Measurements from ENCODE around the gene OBSCN.

OBSCN gene

DNA sequence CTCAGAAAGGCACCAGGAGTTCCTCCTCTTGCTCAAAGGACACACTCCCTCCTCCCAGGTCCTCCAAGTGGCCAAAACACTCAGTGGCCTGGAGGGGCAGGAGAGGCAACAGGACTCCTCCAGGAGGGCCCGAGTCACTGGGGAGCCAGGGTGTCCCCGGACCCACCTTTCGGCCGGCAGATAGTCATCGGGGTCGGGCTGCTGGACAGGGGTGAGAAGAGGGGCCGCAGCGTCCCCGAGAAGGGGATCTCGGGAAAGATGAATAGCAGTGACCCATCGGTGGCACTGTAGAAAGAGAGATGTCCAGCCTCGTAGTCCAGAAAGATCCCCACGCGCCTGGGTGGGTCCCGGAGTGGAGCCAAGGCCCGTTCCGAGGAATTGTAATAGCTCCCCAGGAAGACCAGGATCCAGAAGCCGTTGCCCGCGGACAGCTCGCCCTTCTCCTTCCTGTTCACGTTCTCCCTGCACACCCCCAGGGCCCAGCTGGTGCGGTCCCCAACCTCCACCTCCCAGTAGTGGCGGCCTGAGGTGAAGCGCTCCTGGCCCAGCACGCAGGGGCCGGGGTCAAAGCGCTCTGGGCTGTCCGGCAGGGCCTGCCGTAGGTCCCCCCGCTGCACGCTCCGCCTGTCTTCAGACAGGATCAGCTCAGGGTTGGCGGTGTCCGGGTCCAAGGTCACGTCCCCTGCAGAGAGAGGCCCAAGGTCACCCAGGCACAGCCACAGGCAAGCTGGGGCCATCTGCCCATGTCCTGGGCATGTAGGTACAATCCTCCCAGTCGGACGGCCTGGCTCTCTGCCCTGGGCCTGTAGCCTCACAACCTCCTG, 186.9 kb downstream of the OBSCN start:
- no peak for DNase-seq

GRCh38 chr1:228396770-228397662, 189.2 kb downstream of the OBSCN start:
- no peak for DNase-seq

GRCh38 chr1:228397966-228398365, 190.1 kb downstream of the OBSCN start:
- no peak for DNase-seq

DNA sequence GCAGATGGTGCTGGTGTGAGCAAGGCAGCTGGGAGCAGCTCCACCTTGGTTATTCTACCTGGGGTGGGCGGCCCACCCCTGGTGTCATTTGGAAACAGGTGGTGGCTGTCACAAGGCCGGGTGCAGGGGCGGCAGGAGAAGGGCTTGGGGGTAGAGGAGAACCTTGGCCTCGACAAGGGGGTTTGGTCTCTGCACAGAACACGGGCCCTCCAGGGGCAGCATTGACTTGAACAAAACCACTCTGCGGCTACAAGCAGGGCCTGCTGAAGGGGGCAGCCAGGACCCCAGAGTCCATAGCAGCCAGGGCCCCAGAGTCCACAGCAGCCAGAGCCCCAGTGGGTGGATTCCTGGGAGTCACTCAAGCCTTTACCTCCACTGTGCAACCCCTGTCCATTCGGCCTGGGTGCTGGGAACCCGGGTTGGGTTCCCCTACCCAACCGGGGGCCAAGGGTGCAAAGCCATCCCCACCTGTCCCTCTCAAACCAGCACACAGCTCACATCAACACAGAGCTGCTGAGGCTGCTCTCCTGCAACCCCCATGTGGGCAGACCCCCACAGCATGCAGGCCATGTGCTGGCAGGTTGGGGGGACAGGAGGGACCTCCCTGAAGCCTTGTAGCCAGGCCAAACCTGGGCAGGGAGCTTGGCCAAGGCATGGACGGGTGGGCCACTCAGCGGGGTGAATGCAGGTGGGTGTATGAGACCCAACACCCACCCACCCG, 191.1 kb downstream of the OBSCN start:
- DNase-seq, result no peak

GRCh38 chr1:228399531-228400236, 191.8 kb downstream of the OBSCN start:
- no peak for DNase-seq

GRCh38 chr1:228400237-228400651, 192.4 kb downstream of the OBSCN start:
- DNase-seq, result no peak

DNA sequence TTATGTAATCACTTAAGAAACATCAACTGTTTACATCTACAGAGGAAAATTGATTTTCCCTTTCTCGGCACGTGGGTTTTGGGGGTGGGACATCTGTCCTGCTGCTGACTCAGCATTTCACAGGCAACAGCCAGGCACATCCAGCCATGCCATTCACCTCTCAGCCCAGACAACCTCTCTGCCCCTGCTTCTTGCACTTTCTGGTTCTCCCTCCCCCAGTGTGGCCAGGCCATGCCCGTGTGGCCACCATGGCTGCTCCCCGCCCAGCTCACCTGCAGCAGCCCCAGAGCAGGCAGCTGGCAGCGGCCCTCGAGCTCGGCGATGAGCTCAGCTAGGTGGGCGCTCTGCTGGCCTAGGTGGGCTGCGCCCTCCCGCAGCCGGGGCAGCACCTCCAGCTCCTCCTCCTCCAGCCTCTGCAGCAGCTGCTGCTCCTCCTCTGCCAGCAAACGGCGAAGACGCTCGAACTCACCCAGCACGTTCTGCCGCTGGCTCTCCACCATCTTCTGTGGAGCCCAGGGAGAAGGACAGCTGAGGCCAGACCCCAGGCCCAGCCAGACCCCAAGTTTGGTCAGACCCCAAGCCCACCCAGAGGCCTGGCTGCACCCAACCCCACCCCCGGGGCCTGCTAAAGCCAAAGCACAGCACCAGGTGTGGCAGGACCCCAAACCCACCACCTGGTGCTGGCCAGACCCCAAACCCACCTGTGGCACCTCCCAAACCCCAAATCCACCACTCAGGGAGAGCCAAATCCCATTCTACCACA, 193.0 kb downstream of the OBSCN start:
- no peak for DNase-seq

DNA sequence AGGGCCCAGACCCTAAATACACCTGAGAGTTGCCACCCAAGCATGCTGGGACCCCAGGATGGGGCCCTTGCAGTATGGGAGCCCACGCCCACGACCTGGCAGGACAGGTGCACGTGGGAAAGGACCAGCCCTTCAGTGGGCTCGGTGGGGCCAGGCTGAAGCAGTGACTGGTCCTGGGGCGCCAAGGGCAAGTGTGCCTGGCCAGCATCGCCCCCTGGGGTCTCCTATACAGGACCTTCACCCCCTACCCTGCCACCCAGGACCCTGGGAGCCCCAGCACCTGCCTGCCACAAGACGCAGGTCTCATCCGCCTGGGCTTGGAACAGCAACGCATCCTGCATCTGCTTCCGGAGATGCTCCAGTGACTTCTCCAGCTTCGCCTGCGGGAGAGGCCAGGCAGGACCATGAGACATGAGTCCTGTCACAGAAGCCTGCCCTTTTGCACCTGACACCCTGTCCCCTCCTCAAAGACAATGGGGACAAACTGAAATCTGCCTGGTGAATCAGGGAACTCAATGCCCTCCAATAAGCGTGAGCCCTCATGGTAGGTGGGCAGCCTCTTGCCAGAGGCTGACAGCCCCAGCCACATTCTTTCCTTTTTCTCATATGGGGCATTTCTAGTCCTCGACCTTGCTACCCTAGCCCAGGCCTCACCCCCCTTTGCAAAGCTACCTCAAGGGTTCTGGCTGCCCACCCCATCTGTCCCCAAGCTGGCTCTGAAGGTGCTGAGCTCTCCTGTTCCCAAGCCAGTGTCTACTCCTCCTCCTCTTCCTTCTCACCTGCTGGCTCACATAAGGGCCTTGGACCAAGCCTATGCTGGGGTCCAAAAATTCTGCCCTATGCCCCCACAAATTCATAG, 194.2 kb downstream of the OBSCN start:
- DNase-seq, result no peak

GRCh38 chr1:228402641-228403025, 194.8 kb downstream of the OBSCN start:
- no peak for DNase-seq

DNA sequence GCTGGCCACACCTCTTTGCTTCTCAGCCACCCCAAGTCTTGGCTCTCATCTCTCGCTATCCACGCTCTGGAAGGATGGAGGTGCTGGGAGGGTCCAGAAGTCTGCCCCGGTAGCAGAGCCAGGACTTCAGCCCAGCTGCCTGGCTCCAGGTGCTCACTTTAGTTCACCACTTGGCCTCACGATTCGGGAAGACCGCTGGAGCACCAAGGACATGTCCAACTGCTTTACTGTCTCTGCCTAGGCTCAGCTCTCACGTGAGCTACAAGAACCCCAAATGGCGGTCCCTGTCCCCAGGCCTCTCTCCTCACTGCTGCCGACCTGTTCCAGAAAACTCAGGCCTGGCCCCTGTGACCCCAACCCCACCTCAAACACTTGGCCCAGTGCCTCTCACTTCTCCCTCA, 195.4 kb downstream of the OBSCN start:
- no peak for DNase-seq

- DNase-seq, result no peak
Observed at GRCh38 chr1:228404107-228404720, 196.4 kb downstream of the OBSCN start.

GRCh38 chr1:228405200-228405978, 197.5 kb downstream of the OBSCN start:
- no peak for DNase-seq

DNA sequence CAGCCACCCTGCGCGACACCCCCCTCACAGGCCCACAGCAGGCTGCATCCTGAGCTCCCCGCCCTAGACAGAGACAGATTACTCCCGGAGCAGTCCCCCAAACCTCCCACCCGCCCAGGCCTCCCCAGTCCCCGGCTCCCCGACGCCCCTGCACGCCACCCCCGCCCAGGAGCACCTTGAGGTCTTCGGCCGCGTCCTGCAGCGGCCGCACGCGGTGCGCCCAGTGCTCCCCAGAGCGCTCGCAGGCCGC, 198.1 kb downstream of the OBSCN start:
- DNase-seq, result no peak

DNA sequence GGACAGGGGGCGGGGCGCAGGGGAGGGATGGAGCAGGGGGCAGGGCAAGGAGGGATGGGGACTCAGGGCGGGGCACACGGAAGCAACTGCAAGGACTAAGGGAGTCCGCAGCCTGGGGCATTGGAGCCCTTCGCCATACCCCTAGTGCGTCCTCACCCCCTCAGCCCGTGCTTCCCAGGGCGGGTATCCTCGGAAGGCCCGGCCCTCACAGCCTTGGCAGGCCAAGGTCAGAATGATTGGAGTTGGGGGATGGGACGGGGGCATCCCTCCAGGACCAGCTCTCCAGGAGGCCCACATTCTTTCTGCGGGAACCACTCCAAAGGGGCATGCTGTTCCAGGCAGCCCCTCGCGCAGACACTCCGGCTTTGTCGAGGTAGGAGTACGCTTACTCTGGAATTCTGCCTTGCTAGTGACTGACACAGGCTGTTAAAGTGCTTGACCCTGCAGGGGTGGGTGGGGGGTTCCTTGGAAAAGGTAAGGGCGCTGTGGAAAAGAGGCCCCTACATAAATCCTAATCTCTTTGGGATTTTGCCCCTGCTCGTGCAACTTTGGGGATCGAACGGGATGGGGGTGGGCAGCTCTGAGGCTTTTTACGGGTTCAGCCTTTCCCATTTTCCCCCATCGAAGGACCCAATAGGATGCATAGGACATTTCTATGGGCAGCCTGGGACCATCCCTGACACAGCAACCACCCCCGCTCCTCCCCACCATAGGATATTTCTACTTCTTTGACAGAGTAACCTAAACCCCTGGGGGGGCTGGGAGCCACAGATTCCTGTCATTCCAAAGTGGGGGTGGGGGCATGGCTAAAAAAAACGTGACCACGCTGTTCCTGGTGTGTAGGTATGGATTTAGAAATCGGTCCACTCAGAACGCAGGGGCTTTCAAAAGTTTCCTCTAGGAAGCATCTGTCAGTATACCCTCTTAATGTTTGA, 199.5 kb downstream of the OBSCN start:
- no peak for DNase-seq

- no peak for DNase-seq
Observed at GRCh38 chr1:228408041-228408868, 200.4 kb downstream of the OBSCN start.

GRCh38 chr1:228408869-228409805, 201.3 kb downstream of the OBSCN start:
- DNase-seq, result no peak

- no peak for DNase-seq
Observed at GRCh38 chr1:228410015-228410414, 202.2 kb downstream of the OBSCN start.
